ENCODE data around the gene MICA.

- TF ChIP-seq EP300 (IDR thresholded peaks at IDR 0.05; ENCODE audit: borderline replicate concordance in 1 of 2, low read depth in 1 of 2, low read length in 1 of 2) (no peak), CTCF (IDR thresholded peaks at IDR 0.05) (no peak), TEAD4 (IDR thresholded peaks at IDR 0.05; ENCODE audit: borderline replicate concordance, insufficient read depth) (no peak), EZH2phosphoT487 (IDR thresholded peaks at IDR 0.05; ENCODE audit: borderline replicate concordance, low read depth) (no peak), MXI1 (IDR thresholded peaks at IDR 0.05; ENCODE audit: low read depth, low read length) (no peak)
- TF ChIP-seq, protein P1, sequence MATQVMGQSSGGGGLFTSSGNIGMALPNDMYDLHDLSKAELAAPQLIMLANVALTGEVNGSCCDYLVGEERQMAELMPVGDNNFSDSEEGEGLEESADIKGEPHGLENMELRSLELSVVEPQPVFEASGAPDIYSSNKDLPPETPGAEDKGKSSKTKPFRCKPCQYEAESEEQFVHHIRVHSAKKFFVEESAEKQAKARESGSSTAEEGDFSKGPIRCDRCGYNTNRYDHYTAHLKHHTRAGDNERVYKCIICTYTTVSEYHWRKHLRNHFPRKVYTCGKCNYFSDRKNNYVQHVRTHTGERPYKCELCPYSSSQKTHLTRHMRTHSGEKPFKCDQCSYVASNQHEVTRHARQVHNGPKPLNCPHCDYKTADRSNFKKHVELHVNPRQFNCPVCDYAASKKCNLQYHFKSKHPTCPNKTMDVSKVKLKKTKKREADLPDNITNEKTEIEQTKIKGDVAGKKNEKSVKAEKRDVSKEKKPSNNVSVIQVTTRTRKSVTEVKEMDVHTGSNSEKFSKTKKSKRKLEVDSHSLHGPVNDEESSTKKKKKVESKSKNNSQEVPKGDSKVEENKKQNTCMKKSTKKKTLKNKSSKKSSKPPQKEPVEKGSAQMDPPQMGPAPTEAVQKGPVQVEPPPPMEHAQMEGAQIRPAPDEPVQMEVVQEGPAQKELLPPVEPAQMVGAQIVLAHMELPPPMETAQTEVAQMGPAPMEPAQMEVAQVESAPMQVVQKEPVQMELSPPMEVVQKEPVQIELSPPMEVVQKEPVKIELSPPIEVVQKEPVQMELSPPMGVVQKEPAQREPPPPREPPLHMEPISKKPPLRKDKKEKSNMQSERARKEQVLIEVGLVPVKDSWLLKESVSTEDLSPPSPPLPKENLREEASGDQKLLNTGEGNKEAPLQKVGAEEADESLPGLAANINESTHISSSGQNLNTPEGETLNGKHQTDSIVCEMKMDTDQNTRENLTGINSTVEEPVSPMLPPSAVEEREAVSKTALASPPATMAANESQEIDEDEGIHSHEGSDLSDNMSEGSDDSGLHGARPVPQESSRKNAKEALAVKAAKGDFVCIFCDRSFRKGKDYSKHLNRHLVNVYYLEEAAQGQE (IDR thresholded peaks at IDR 0.05; ENCODE audit: low read depth, low read length): no peak
- TF ChIP-seq, protein P2, sequence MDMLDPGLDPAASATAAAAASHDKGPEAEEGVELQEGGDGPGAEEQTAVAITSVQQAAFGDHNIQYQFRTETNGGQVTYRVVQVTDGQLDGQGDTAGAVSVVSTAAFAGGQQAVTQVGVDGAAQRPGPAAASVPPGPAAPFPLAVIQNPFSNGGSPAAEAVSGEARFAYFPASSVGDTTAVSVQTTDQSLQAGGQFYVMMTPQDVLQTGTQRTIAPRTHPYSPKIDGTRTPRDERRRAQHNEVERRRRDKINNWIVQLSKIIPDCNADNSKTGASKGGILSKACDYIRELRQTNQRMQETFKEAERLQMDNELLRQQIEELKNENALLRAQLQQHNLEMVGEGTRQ (IDR thresholded peaks at IDR 0.05; ENCODE audit: borderline replicate concordance, low read depth, low read length): no peak
Measured at GRCh38 chr6:31385041-31385440, 18.4 kb upstream of the MICA start.
